ENCODE measurements around the gene DDR1.
"Not testable (repeated sequence)": the region's sequence is repeated elsewhere in the genome, so short reads cannot be mapped to it uniquely, and the experiment has no call there.

The DDR1 gene

DNA sequence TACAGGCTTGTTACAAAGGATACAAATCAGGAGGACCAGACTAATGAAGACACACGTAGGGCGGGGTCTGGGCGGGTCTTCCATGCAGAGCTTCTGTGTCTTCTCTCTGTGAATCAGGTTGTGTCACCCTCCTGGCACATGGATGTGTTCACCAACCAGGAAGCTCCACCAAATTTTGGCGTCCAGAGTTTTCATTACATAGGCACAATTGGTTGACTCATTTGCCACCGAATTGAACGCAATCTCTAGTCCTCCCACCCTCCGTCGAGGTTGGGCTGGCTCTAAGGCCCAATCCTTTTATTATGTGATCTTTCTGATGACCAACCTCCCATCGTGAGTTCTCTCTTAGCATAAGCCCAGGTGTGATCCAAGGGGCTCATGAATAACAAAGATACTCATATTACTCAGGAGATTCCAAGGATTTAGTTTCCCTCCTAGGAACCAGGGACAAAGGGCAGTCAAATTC is 36.3 kb upstream of the DDR1 start:
- TF ChIP-seq NFRKB (IDR thresholded peaks at IDR 0.05) (no peak), FOXK2 (IDR thresholded peaks at IDR 0.05) (no peak), SUZ12 (IDR thresholded peaks at IDR 0.05) (no peak), TARDBP (IDR thresholded peaks at IDR 0.05) (no peak), HDGF (IDR thresholded peaks at IDR 0.05; ENCODE audit: borderline replicate concordance) (no peak), L3MBTL2 (conservative IDR thresholded peaks at IDR 0.05) (no peak), BHLHE40 (IDR thresholded peaks at IDR 0.05; ENCODE audit: borderline replicate concordance) (no peak), ELF4 (IDR thresholded peaks at IDR 0.05) (no peak), FOXA1 (IDR thresholded peaks at IDR 0.05) (no peak), ZNF384 (IDR thresholded peaks at IDR 0.05) (no peak), CTBP1 (IDR thresholded peaks at IDR 0.05; ENCODE audit: borderline replicate concordance) (no peak), ARNT (IDR thresholded peaks at IDR 0.05) (no peak), SP1 (IDR thresholded peaks at IDR 0.05) (no peak), FOXM1 (IDR thresholded peaks at IDR 0.05; ENCODE audit: borderline replicate concordance) (no peak), LEF1 (IDR thresholded peaks at IDR 0.05; ENCODE audit: borderline replicate concordance) (no peak)
- TF ChIP-seq, protein P1, sequence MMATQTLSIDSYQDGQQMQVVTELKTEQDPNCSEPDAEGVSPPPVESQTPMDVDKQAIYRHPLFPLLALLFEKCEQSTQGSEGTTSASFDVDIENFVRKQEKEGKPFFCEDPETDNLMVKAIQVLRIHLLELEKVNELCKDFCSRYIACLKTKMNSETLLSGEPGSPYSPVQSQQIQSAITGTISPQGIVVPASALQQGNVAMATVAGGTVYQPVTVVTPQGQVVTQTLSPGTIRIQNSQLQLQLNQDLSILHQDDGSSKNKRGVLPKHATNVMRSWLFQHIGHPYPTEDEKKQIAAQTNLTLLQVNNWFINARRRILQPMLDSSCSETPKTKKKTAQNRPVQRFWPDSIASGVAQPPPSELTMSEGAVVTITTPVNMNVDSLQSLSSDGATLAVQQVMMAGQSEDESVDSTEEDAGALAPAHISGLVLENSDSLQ (IDR thresholded peaks at IDR 0.05), result no peak
- POLR2A ChIA-PET, result no interaction called here
- CTCF ChIA-PET, result no interaction called here
- no peak for DNase-seq (ENCODE audit: extremely low spot score)

DNA sequence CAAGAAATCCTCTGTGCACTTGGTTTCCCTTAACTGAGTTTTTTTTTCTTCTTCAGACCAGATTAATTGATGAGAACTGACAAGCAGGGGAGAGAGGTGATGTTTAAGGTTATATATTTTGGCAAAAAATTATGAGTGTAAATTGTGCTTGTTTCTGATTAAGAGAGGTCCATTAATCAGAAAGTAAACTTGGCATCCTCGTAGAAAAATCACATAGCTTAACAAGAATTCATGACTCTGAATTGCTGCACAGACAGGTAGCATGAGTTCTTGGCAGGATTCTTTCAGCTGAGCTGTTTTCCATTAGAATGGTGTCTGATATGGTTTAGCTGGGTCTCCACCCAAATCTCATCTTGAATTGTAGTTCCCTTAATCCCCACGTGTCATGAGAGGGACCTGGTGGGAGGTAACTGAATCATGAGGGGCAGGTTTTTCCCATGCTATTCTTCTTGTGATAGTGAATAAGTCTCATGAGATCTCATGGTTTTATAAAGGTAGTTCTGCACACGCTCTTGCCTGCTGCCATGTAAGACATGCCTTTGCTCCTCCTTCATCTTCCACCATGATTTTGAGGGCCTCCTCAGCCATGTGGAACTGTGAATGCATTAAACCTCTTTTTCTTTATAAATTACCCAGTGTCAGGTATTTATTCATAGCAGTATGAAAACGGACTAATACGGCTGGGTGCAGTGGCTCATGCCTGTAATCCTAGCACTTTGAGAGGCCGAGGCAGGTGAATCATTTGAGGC is 34.2 kb upstream of the DDR1 start:
- no peak for TF ChIP-seq NFRKB (IDR thresholded peaks at IDR 0.05)
- no peak for TF ChIP-seq LEF1 (IDR thresholded peaks at IDR 0.05; ENCODE audit: borderline replicate concordance)
- no peak for TF ChIP-seq FOXA1 (IDR thresholded peaks at IDR 0.05)
- no peak for TF ChIP-seq CTBP1 (IDR thresholded peaks at IDR 0.05; ENCODE audit: borderline replicate concordance)
- no peak for TF ChIP-seq HDGF (IDR thresholded peaks at IDR 0.05; ENCODE audit: borderline replicate concordance)
- TF ChIP-seq FOXM1 (IDR thresholded peaks at IDR 0.05; ENCODE audit: borderline replicate concordance), result no peak
- TF ChIP-seq ZNF384 (IDR thresholded peaks at IDR 0.05), result no peak
- CTCF ChIA-PET, result interaction anchor here (1.5 kb wide), 1 partner anchor 28 kb away, joined by 4 read pairs; no protein-coding TSS in a partner anchor
- POLR2A ChIA-PET, result no interaction called here
- DNase-seq (ENCODE audit: extremely low spot score), result no peak

DNA sequence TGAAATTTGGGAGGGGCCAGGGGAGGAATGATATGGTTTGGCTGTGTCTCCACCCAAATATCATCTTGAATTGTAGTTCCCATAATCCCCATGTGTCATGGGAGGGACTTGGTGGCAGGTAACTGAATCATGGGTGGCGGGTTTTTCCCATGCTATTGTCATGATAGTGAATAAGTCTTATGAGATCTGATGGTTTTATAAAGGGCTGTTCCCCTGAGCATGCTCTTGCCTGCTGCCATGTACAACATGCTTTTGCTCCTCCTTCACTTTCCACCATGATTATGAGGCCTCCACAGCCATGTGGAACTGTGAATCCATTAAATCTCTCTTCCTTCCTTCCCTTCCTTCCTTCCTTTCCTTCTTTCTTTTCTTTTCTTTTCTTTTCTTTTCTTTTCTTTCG is 31.9 kb upstream of the DDR1 start:
- DNase-seq (ENCODE audit: extremely low spot score); POLR2A ChIA-PET; CTCF ChIA-PET: not testable (repeated sequence)

DNA sequence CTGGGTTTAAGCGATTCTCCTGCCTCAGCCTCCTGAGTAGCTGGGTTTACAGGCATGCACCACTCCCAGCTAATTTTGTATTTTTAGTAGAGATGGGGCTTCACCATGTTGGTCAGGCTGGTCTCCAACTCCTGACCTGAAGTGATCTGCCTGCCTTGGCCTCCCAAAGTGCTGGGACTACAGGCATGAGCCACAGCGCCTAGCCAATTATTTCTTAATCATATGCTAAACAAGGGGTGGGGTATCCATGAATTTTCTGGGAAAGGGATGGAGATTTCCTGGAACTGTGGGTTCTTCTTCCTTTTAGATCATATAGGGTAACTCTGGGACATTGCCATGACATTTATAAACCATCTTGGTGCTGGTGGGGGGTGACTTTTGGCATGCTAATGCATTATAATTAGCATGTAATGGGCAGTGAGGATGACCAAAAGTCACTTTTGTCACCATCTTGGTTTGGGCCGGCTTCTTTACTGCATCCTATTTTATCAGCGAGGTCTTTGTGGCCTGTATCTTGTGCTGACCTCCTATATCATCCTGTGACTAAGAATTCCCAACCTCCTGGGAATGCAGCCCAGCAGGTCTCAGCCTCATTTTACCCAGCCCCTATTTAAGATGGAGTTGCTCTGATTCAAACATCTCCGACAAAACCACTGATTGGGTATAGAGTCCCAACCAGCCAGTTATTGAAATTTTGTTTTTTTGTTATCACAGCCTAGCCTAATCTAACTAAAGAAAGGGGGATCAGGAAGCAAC is 29.9 kb upstream of the DDR1 start:
- no peak for TF ChIP-seq FOXM1 (IDR thresholded peaks at IDR 0.05; ENCODE audit: borderline replicate concordance)
- TF ChIP-seq CTBP1 (IDR thresholded peaks at IDR 0.05; ENCODE audit: borderline replicate concordance), result no peak
- TF ChIP-seq BHLHE40 (IDR thresholded peaks at IDR 0.05; ENCODE audit: borderline replicate concordance), result no peak
- no peak for TF ChIP-seq HDGF (IDR thresholded peaks at IDR 0.05; ENCODE audit: borderline replicate concordance)
- no peak for TF ChIP-seq NFRKB (IDR thresholded peaks at IDR 0.05)
- TF ChIP-seq ELF4 (IDR thresholded peaks at IDR 0.05), result no peak
- TF ChIP-seq FOXK2 (IDR thresholded peaks at IDR 0.05), result no peak
- TF ChIP-seq SP1 (IDR thresholded peaks at IDR 0.05), result no peak
- no peak for TF ChIP-seq ZNF384 (IDR thresholded peaks at IDR 0.05)
- TF ChIP-seq, protein P1 (IDR thresholded peaks at IDR 0.05), result no peak
- TF ChIP-seq ARNT (IDR thresholded peaks at IDR 0.05), result no peak
- no peak for TF ChIP-seq FOXA1 (IDR thresholded peaks at IDR 0.05)
- no peak for TF ChIP-seq LEF1 (IDR thresholded peaks at IDR 0.05; ENCODE audit: borderline replicate concordance)
- no peak for TF ChIP-seq TARDBP (IDR thresholded peaks at IDR 0.05)
- TF ChIP-seq SUZ12 (IDR thresholded peaks at IDR 0.05), result no peak
- no peak for TF ChIP-seq L3MBTL2 (conservative IDR thresholded peaks at IDR 0.05)
- ChIA-PET CTCF (no interaction called here), POLR2A (no interaction called here)
- DNase-seq (ENCODE audit: extremely low spot score), result no peak

DNA sequence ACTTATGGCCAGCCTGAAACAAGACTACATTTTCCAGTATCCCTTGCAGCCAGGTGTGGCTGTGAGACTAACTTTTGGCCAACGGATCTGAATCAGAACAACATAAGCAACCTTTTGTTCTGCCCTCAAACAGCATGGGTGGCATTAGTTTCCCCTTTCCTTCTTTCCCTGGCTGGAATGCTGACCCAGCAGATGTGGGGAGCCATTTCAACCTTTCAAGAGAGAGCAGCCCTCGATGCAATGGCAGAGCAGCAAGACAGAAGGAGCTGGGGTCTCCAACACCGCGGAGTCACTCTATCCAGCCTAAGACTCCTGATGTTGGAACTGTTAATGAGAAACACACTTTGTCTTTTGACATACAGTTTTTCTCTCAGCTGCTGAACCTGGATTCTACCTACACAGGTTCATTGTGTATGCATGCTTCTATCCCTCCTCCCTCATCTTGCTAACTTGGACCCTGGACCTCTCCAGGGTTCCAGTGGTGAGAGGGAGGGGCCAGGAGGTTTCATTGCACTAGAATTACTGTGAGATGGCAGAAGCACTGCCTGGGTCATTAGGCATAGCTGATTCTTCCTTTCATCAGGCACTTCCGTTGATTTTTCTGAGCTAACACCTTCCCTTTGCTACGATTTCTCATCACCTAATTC is 28.8 kb upstream of the DDR1 start:
- DNase-seq (ENCODE audit: extremely low spot score), result no peak
- ChIA-PET CTCF (interaction anchor here (1.3 kb wide), 1 partner anchor 29 kb away, joined by 3 read pairs; no protein-coding TSS in a partner anchor), POLR2A (interaction anchor here (0.8 to 2.1 kb wide), 3 partner anchors 12 to 138 kb away, joined by 3 to 12 read pairs (median 3); partner anchors contain the start of genes DDR1 and MDC1)
- TF ChIP-seq L3MBTL2 (conservative IDR thresholded peaks at IDR 0.05) (no peak), HDGF (IDR thresholded peaks at IDR 0.05; ENCODE audit: borderline replicate concordance) (no peak), FOXA1 (IDR thresholded peaks at IDR 0.05) (no peak), SUZ12 (IDR thresholded peaks at IDR 0.05) (no peak), NFRKB (IDR thresholded peaks at IDR 0.05) (no peak), TARDBP (IDR thresholded peaks at IDR 0.05) (no peak), SP1 (IDR thresholded peaks at IDR 0.05) (no peak), ARNT (IDR thresholded peaks at IDR 0.05) (no peak), LEF1 (IDR thresholded peaks at IDR 0.05; ENCODE audit: borderline replicate concordance) (no peak), CTBP1 (IDR thresholded peaks at IDR 0.05; ENCODE audit: borderline replicate concordance) (no peak), ZNF384 (IDR thresholded peaks at IDR 0.05) (no peak), FOXK2 (IDR thresholded peaks at IDR 0.05) (no peak), ELF4 (IDR thresholded peaks at IDR 0.05) (no peak), BHLHE40 (IDR thresholded peaks at IDR 0.05; ENCODE audit: borderline replicate concordance) (no peak), FOXM1 (IDR thresholded peaks at IDR 0.05; ENCODE audit: borderline replicate concordance) (no peak)
- TF ChIP-seq, protein P1 (IDR thresholded peaks at IDR 0.05), result no peak
